Regular cardiac myocyte (primary cell): ENCODE results near the gene P2RY10. TPM values are rescaled to one million over a fixed set of nuclear protein-coding genes. Genes with fewer than 3 reads are reported as not detected.

Experiments used
- total RNA-seq: library from RNA; depleted of rRNA; stranded (reverse); fragments of >200 nt; gene quantifications from 2 replicates; pipeline ENCODE4 v1.2.3, GENCODE V29; 2014

The P2RY10 gene
- total RNA-seq, result not detected in 2 replicates

GRCh38 chrX:78945186-78945912 is at the start of gene P2RY10:
Gene P2RY10, plus strand, starts transcription at chrX:78945391. Its CDS starts 15,130 bp downstream, at chrX:78960521.

Other genes with a start within 250 kb of the P2RY10 start
- gene LPAR4, start 197.7 kb upstream of the P2RY10 start, total RNA-seq, result under 0.01 and 0.19 TPM in 2 replicates
- gene GPR174, start 199.3 kb downstream of the P2RY10 start, total RNA-seq, result not detected in 2 replicates